Esophagus squamous epithelium (tissue), 4 donors: ENCODE results near the gene TMEM219.

Source experiments
- POLR2A ChIP-seq, 4 donors: fragments of 450-650 bp; IDR thresholded peaks; one replicate each; pipeline ENCODE4 v1.6.1; 2017; ENCODE audit warnings: antibody characterized with exemption in 4 of 4, mild to moderate bottlenecking in 4 of 4, moderate library complexity in 3 of 4
- TF ChIP-seq, protein P1 (sequence below), 6 experiments: fragments of 450-650 bp in 4 of 6; fragments of 200-600 bp in 2 of 6; sonication (generic) in 2 of 6; IDR thresholded peaks; one replicate each; pipeline ENCODE4 v1.5.1; 2016 to 2019; ENCODE audit warnings: antibody characterized with exemption in 6 of 6, mild to moderate bottlenecking in 4 of 6, moderate library complexity in 4 of 6

DNA sequence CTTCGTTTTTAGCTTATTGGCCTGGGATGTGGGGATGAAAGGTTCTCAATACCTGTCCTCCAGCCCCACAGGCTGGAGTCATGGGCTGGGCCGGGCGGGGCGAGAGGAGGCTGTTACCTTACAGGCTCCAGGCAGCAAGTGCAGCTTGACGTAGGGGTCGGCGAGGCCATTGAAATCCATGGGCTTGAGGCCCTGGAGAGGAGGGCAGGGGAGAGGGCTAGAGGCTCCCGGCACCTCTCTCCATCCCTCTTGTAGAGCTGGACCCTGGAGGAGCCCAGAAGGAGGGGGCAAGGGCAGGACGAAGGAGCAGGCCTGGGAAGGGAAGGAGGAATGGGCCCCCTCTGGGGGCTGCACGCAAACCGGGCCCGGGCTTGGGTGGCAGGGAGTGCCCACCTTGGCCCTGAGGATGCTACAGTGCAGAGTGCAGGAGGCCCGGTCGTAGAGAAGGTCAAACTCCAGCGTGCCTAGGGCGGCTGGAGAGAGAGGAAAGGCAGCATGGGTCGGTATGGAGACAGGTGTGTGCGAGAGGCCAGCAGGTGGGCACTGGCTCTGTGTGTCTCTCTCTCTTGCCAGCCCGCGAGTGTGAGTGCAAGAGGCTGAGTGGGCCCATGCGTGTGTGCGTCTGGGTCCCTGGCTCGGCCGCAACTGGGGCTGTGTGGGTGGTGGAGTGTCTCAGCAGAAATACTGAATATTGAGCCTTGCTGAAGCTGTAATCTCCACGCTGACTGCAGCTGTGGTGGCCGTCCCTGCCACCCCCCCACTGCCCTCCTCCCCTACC, 47.4 kb downstream of the TMEM219 start:
- TF ChIP-seq, protein P1, sequence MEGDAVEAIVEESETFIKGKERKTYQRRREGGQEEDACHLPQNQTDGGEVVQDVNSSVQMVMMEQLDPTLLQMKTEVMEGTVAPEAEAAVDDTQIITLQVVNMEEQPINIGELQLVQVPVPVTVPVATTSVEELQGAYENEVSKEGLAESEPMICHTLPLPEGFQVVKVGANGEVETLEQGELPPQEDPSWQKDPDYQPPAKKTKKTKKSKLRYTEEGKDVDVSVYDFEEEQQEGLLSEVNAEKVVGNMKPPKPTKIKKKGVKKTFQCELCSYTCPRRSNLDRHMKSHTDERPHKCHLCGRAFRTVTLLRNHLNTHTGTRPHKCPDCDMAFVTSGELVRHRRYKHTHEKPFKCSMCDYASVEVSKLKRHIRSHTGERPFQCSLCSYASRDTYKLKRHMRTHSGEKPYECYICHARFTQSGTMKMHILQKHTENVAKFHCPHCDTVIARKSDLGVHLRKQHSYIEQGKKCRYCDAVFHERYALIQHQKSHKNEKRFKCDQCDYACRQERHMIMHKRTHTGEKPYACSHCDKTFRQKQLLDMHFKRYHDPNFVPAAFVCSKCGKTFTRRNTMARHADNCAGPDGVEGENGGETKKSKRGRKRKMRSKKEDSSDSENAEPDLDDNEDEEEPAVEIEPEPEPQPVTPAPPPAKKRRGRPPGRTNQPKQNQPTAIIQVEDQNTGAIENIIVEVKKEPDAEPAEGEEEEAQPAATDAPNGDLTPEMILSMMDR (IDR thresholded peaks at IDR 0.05): no peak
- TF ChIP-seq POLR2A (IDR thresholded peaks at IDR 0.05): no peak
